ENCODE data around the gene PARD3. TPM values are rescaled to one million over a fixed set of nuclear protein-coding genes. Genes with fewer than 3 reads are reported as not detected.

The PARD3 gene
- total RNA-seq, 1 donor from 2014 or later: 29.4 TPM

DNA sequence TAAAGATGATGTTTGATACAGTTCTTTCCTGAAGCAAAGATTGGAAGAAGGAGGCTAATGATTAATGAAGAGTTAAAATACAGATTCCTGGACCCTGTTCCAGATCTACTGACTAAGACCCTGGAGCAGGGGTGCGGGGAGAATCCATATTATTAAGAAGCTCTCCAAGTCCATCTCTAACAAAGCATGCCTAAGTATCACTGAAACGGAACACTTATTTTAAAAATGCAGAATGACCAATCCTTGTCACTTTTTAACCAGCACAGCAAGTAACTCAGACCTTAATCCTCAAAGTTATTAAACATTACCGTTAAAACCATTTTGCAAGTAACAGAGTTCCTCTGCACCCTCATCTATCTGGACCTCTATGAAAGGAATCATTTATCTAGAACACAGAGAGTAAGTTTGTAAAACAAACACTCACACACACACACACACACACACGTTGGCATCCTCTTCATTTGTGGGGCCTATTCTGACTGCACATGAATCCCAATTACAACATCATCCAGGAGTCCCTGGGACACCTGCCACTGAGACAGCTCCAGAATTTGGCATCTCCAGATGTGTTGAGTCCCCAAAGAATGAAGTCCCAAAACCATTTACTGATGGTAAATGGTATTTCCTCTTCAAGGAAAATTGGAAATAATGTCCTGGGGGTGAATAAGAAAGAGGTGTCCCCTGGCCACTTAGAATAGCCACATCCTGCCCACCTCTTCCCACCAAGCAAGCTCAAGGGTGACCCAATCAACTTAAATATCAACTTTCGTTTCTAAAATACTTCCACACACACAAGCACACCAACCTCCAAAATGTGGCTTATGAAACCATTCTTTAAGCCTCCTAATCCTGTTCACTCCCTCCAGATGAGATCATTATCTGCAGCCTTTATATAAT, 117.5 kb downstream of the PARD3 start:
- DNase-seq (ENCODE audit: low read depth in 2 of 2): no peak

DNA sequence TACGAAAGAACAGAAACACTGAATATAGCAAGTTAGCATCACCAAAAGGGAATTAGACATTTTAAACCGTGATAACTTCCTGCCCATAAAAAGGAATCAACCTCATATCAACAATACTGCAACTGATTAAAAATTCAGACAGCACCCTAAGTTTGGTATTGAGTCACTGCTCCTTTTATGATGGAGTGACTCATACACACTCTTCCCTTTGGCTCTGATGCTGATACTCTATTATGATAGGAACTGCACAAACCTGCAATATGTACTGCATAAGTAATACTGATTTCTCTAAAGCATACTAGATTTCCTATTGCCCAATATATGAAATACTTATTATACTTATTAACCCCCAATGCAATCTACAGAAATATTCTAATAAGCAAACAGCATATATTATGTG, 118.7 kb downstream of the PARD3 start:
- DNase-seq (ENCODE audit: low read depth in 2 of 2): peak; percentile 48 to 63

GRCh38 chr10:34690383-34691049, 124.6 kb downstream of the PARD3 start:
- no peak for DNase-seq (ENCODE audit: low read depth in 2 of 2)

DNA sequence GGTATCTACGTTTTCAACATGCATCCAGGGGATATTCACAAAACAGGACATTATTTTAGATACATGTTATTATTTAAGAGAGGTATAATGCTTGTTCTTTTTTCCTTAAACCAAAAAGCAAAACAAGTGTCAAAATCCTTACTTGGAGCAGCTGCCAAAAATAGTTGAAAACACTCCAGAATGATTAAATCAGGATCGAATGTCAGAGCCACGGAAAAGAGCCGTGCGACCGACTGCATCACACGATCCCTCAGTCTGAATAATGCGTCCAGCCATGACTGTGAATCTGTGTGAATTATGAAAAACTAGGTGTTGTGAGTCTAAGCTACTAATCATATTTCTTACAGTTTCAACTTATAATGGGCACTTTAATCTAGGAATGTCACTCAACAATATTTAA, 126.0 kb downstream of the PARD3 start:
- peak in 1 of 2 donors; percentile 61 for DNase-seq (ENCODE audit: low read depth in 2 of 2)

GRCh38 chr10:34687434-34688210, 127.5 kb downstream of the PARD3 start:
- no peak for DNase-seq (ENCODE audit: low read depth in 2 of 2)

DNA sequence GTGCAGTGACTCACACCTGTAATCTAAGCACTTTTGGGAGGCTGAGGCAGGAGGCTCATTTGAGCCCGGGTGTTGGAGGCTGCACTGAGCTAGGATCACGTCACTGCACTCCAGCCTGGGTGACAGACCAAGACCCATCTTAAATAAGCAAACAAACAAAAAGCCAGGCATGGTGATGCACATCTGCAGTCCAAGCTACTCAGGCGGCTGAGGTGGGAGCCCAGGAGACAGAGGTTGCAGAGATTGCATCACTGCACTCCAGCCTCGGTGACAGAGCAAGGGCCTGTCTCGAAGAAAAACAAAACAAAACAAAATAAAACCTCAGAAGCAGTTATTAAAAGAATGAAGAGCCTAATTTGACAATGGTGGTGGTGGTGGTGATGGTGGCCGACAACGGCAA, 132.5 kb downstream of the PARD3 start:
- DNase-seq (ENCODE audit: low read depth in 2 of 2): no peak

- no peak for DNase-seq (ENCODE audit: low read depth in 2 of 2)
These were observed 133.2 kb downstream of the PARD3 start for GRCh38 chr10:34681933-34682332.

GRCh38 chr10:34679177-34679576, 135.9 kb downstream of the PARD3 start:
- DNase-seq (ENCODE audit: low read depth in 2 of 2): no peak

- peak in 1 of 2 donors; percentile 18 for DNase-seq (ENCODE audit: low read depth in 2 of 2)
These were observed 137.5 kb downstream of the PARD3 start for GRCh38 chr10:34677591-34677990.

DNA sequence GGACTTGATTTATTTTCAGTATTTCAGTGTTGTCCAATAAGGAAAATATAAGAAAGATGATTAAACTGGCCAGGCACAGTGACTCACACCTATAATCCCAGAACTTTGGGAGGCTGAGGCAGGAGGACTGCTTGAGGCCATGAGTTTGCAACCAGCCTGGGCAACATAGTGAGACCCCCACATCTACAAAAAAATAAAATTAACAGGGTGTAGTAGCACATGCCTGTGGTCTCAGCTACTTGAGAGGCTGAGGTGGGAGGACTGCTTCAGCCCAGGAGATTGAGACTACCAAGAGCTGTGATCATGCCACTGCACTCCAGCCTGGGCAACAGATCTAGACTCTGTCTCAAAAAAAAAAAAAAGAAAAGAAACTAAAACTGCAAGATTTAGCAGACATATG, 138.0 kb downstream of the PARD3 start:
- no peak for DNase-seq (ENCODE audit: low read depth in 2 of 2)

GRCh38 chr10:34674176-34674575, 140.9 kb downstream of the PARD3 start:
- DNase-seq (ENCODE audit: low read depth in 2 of 2): no peak

GRCh38 chr10:34670081-34670480, 145.0 kb downstream of the PARD3 start:
- DNase-seq (ENCODE audit: low read depth in 2 of 2): no peak

DNA sequence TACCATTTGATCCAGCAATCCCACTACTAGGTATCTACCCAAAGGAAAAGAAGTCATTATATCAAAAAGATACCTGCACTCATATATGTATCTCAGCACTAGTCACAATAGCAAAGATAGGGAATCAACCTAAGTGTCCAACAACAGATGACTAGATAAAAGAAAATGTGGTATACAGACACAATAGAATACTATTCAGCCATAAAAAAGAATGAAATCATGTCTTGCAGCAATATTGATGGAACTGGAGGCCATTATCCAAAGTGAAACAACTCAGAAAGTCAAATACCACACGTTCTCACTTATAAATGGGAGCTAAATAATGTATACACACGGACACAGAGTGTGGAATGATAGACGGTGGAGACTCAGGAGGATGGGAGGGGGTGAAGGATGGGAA, 146.0 kb downstream of the PARD3 start:
- no peak for DNase-seq (ENCODE audit: low read depth in 2 of 2)

DNA sequence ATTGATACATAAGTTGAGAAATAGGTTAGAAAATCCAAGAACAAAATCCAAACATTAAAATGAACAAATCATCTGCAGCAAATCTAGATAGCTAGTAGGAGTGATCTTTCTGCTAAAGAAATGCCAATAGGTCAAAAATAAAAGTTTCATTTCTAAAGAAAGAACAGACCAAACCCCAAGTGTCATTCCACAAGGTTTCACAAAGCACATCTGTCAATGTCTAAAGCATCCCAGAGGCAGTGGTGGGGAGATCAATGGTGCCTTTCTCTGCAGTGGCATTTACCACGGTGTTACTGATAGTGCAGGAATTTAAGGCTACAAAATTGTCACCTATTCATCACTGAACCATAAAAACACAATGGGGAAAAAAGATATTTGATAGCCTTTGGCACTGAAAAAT, 147.9 kb downstream of the PARD3 start:
- no peak for DNase-seq (ENCODE audit: low read depth in 2 of 2)

- peak in 1 of 2 donors; percentile 68 for DNase-seq (ENCODE audit: low read depth in 2 of 2)
These were observed 148.9 kb downstream of the PARD3 start for GRCh38 chr10:34666008-34666704.

- DNase-seq (ENCODE audit: low read depth in 2 of 2): no peak
These were observed 150.4 kb downstream of the PARD3 start for GRCh38 chr10:34664706-34665105.

- DNase-seq (ENCODE audit: low read depth in 2 of 2): no peak
These were observed 153.5 kb downstream of the PARD3 start for GRCh38 chr10:34661580-34661979.

DNA sequence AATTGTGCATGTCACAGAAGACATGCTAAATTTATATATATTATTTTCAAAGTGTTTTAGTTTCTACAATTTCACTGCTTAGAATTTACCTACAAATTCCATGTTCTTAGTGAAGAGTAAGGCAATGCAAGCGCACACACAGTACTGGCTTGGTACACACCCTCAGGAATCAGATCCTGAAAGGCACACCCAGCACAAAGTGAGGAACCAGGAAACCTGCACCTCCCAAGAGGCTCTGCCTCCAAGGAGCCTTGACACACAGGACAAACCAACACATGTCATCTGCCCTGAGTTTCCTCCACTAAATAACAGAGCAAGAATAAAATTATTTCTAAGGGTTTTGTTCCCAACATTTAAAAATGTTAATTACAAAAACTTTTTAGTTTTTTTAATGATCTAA, 156.2 kb downstream of the PARD3 start:
- no peak for DNase-seq (ENCODE audit: low read depth in 2 of 2)

GRCh38 chr10:34656661-34657060, 158.4 kb downstream of the PARD3 start:
- no peak for DNase-seq (ENCODE audit: low read depth in 2 of 2)

DNA sequence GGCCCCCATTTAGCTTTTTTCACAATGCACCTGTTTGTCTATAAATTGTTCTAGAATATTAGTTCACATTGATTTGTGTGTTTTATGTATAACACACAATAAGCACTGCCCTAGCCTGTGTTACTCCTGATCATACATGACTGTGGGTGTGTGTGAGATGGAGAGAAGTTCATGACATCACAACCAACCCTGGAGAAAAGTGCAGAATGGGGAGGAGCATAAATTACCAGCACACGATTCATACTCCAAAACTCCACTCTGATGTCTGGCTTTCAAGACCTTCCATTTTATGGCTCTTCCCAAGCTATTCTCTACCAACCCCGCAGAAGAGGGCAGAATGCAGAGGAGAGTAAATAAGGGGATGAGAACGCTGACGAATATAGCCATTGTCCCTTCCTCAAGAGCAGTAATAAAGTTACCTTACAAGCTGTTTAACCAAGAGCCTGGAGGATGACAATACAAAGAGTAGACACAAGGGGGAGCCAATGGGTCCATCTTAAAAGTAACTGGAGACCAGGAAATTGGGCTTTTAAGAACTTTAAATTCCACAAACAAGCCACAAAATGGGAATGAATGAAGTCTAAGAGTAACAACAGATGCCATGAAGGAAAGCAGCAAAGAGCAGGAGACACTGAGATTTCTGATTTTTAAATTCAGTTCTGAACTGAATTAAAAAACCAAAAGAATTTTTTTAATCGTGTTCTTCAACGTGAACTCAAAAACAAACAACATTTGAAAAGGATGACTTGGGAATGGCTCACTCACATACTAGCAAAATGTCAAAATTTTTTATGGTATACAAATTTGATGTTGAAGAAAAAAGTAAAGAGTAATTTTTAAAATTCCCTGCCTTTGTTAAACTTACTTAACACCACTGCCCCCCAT, 159.6 kb downstream of the PARD3 start:
- DNase-seq (ENCODE audit: low read depth in 2 of 2): peak; percentile 70 to 71

Data from lung microvascular endothelial cell (primary cell).